Measurements from ENCODE around the gene SYVN1. TPM values are rescaled to one million over a fixed set of nuclear protein-coding genes. Genes with fewer than 3 reads are reported as not detected.
"Not testable (repeated sequence)": the region's sequence is repeated elsewhere in the genome, so short reads cannot be mapped to it uniquely, and the experiment has no call there.

SYVN1 gene
- total RNA-seq, 1 experiment from 2014 or later, result 51.5 TPM

DNA sequence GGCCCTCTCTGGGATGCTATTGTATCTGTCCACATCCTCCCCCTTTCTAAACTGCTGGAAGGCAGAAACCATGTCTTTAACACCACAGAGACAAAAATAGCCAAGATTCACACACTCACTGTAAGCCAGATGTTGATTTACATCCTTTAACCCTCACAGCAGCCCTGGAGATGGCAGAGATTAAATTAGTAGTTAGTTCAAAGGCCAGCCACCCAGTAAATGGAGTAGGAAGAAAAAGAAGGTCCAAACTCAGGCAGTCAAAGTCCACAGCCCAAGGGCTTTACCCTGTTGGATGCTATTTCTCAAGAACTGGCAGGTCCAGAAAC lies 14.7 kb downstream of the SYVN1 start:
- H3K36me3 ChIP-seq (ENCODE audit: low read depth), result peaks cover 24% of the 10 kb centered on the region
- peaks cover 75% of the 10 kb centered on the region for H3K79me2 ChIP-seq (ENCODE audit: low read depth)
- peak overlapping the region; percentile 6; the same call in 1 of the 2 replicates for H3K27ac ChIP-seq
- ChIA-PET POLR2A (ENCODE audit: unreplicated experiment) (interaction anchor here (0.7 kb wide), 1 partner anchor 9 kb away, joined by 3 read pairs; no protein-coding TSS in a partner anchor), CTCF (no interaction called here)
- peaks cover 10% of the 10 kb centered on the region; the same call in 1 of the 2 replicates for H4K20me1 ChIP-seq (ENCODE audit: insufficient read depth)
- no peak for DNase-seq
- H3K4me1 ChIP-seq (replicated peaks; ENCODE audit: insufficient read depth), result peaks cover 43% of the 10 kb centered on the region
- BruUV-seq (replicated peaks), result no TSS peak
- TF ChIP-seq CTCF (conservative IDR thresholded peaks at IDR 0.05) (no peak), EZH2 (IDR thresholded peaks at IDR 0.05; ENCODE audit: low read depth) (no peak)
- H3K4me3 ChIP-seq, result no peak overlapping the region
- no peak overlapping the region for H3K4me2 ChIP-seq
- H3K9me2 ChIP-seq (ENCODE audit: insufficient read depth), result no peaks in the 10 kb centered on the region
- H2AFZ ChIP-seq, result no peak overlapping the region
- H3F3A ChIP-seq (ENCODE audit: insufficient read depth, low read depth), result peaks cover 73% of the 10 kb centered on the region
- no peaks in the 10 kb centered on the region for H3K27me3 ChIP-seq (ENCODE audit: insufficient read depth, low read depth)
- intact Hi-C loops (cut with micrococcal nuclease; ENCODE audit: unreplicated experiment), result loop anchor here (5.0 kb wide), 1 partner anchor 342 kb away; the partner anchor contains the start of gene SF1
- H3K9me3 ChIP-seq (ENCODE audit: insufficient read depth, low read depth), result no peaks in the 10 kb centered on the region

- intact Hi-C loops (cut with micrococcal nuclease; ENCODE audit: unreplicated experiment), result loop anchor here (5.0 kb wide), 1 partner anchor 342 kb away; the partner anchor contains the start of gene SF1
- not testable (repeated sequence) for H3K4me2 ChIP-seq; BruUV-seq (replicated peaks)
These were observed 15.2 kb downstream of the SYVN1 start for GRCh38 chr11:65118891-65119669.

DNA sequence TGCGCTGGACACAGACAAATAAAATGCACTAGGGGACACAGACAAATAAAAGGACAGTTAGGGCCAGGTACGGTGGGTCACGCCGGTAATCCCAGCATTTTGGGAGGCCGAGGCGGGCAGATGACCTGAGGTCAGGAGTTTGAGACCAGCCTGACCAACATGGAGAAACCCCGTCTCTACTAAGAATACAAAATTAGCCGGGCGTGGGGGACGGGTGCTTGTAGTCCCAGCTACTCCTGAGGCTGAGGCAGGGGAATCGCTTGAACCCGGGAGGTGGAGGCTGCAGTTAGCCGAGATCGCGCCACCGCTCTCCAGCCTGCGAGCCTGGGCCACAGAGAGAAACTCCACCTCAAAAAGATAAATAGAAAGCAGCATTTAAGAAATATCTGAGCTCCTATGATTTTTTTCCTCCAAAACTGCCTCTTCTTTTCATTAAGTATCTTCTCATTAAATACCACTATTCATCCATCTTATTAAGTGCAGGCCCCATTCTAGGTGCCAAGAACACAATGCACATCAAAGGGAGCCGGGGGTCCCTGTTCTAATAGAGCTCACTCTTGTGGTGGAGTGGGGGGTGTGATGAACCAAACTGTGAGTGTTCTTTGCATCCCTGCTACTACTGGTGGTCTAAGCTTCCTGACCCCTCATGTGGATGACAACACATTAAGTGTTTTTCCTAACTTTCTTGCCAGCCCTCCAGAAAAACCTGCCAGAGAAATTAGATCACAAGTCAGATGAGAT lies 16.1 kb downstream of the SYVN1 start:
- Histone ChIP-seq H2AFZ (no peak overlapping the region), H3K4me3 (no peak overlapping the region), H3K27me3 (ENCODE audit: insufficient read depth, low read depth) (no peaks in the 10 kb centered on the region), H3K27ac (no peak overlapping the region), H3K79me2 (ENCODE audit: low read depth) (peaks cover 66% of the 10 kb centered on the region), H3K4me1 (replicated peaks; ENCODE audit: insufficient read depth) (peaks cover 37% of the 10 kb centered on the region), H3K36me3 (ENCODE audit: low read depth) (peaks cover 17% of the 10 kb centered on the region), H3K4me2 (no peak overlapping the region), H3K9me2 (ENCODE audit: insufficient read depth) (no peaks in the 10 kb centered on the region), H4K20me1 (ENCODE audit: insufficient read depth) (peaks cover 10% of the 10 kb centered on the region; the same call in 1 of the 2 replicates), H3K9me3 (ENCODE audit: insufficient read depth, low read depth) (no peaks in the 10 kb centered on the region), H3F3A (ENCODE audit: insufficient read depth, low read depth) (peaks cover 77% of the 10 kb centered on the region)
- ChIA-PET CTCF (interaction anchor here (0.6 kb wide), 2 partner anchors 144 to 662 kb away, joined by 4 to 13 read pairs; no protein-coding TSS in a partner anchor), POLR2A (ENCODE audit: unreplicated experiment) (interaction anchor here (0.5 to 0.6 kb wide), 2 partner anchors 82 to 200 kb away, joined by 3 to 4 read pairs; no protein-coding TSS in a partner anchor)
- TF ChIP-seq EZH2 (IDR thresholded peaks at IDR 0.05; ENCODE audit: low read depth) (no peak), CTCF (conservative IDR thresholded peaks at IDR 0.05) (peak; percentile 65)
- no peak for DNase-seq
- intact Hi-C loops (cut with micrococcal nuclease; ENCODE audit: unreplicated experiment), result loop anchor here (5.0 kb wide), 1 partner anchor 341 kb away; the partner anchor contains the start of gene SF1
- BruUV-seq (replicated peaks), result no TSS peak

More at GRCh38 chr11:65118891-65119669, 15.2 kb downstream of the SYVN1 start:
- Histone ChIP-seq H3K79me2 (ENCODE audit: low read depth) (peaks cover 71% of the 10 kb centered on the region), H4K20me1 (ENCODE audit: insufficient read depth) (peaks cover 10% of the 10 kb centered on the region; the same call in 1 of the 2 replicates), H3K27ac (peak overlapping the region; percentile 6; the same call in 1 of the 2 replicates), H3K4me1 (replicated peaks; ENCODE audit: insufficient read depth) (peaks cover 39% of the 10 kb centered on the region), H3F3A (ENCODE audit: insufficient read depth, low read depth) (peaks cover 73% of the 10 kb centered on the region), H3K36me3 (ENCODE audit: low read depth) (peaks cover 18% of the 10 kb centered on the region)
- not testable (repeated sequence) for H3K9me2 ChIP-seq (ENCODE audit: insufficient read depth); H3K4me3 ChIP-seq; H2AFZ ChIP-seq; H3K27me3 ChIP-seq (ENCODE audit: insufficient read depth, low read depth); H3K9me3 ChIP-seq (ENCODE audit: insufficient read depth, low read depth); DNase-seq
- ChIA-PET POLR2A (ENCODE audit: unreplicated experiment) (interaction anchor here (0.7 kb wide), 1 partner anchor 9 kb away, joined by 3 read pairs; no protein-coding TSS in a partner anchor), CTCF (interaction anchor here (0.6 kb wide), 1 partner anchor 661 kb away, joined by 4 read pairs; no protein-coding TSS in a partner anchor)
